AG08396 (cell line): ENCODE results near the gene MRPS5.

ENCODE experiments used
- DNase-seq: peaks from one replicate; pipeline ENCODE4 v3.0.0; 2012; ENCODE audit warnings: low spot score, mixed read lengths

The MRPS5 gene

DNA sequence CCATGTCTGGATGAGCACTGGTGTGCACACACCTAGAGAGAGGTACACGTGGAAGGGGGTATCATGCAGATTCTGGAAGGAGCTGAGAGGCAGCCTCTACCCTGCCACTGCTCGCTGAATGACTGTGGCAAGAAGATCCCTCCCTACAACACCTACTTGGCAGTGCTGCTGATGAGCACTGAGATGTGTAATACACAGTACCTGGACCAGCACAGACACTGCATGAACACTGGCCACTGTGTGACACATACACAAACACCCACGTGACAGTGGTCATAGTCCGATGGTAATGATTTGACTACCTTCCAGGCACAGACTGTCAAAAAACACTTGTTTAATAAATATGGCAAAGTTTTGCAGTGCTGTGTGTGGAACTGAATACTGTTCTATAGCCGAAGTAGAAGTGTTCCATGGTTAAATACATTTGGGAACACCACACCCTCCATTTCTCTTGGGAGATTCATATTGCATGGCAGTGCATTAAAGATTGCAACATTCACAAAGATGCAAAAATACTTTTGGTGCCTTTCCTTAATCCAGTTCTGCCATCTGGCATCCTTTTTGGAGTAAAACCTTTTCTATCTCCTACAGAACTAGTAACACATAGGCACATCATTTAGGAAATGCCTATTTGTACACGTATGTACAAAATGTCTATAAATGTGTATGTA is 29.6 kb downstream of the MRPS5 start:
- no peak for DNase-seq

DNA sequence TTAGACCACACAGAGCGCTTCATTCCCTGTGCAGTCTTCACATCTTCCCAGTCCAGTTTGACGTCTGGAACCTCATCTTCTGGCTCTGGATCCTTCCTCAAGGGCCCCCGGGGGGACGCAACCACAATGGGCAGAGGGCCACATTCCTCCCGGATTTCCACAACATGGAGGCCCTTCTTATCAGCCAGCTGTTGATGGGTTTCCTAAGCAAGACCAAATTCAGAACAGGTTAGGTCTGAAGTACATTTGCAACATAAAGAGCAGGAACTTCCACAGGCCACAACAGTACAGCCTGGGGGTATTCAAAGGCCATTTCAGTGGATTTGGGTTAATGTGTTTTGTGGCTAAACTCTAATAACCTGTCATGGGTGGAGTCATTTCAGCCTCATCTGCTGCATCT is 34.2 kb downstream of the MRPS5 start:
- no peak for DNase-seq

DNA sequence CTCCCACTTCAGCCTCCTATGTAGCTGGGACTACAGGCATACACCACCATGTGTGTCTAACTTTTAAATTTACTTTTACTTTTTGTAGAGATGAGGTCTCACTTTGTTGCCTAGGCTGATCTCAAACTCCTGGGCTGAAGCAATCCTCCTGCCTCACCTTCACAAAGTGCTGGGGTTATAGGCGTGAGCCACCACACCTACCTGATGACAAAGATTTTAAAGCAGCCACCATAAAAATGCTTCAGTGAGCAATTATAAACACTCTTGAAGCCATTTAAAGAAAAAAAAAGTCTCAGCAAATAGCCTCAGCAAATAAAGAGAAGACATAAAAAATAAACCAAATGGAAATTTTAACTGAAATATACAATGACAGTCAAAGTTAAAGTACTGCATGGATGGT is 35.6 kb downstream of the MRPS5 start:
- no peak for DNase-seq

DNA sequence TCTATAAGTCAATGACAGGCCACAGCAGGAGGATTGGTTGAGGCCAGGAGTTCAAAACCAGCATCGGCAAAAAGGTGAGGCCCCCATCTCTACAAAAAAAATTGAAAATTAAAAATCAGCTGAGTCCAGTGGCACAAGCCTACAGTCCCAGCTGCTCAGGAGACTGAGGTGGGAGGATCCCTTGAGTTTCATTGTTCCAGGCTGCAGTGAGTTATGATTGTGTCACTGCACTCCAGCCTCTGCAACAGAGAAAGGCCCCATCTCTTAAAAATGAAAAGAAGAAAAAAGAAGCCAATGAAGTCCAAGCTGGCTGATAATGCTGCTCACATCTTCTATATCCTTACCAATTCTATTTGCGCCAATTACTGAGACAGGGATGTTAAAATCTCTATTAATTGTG is 39.1 kb downstream of the MRPS5 start:
- DNase-seq = no peak

DNA sequence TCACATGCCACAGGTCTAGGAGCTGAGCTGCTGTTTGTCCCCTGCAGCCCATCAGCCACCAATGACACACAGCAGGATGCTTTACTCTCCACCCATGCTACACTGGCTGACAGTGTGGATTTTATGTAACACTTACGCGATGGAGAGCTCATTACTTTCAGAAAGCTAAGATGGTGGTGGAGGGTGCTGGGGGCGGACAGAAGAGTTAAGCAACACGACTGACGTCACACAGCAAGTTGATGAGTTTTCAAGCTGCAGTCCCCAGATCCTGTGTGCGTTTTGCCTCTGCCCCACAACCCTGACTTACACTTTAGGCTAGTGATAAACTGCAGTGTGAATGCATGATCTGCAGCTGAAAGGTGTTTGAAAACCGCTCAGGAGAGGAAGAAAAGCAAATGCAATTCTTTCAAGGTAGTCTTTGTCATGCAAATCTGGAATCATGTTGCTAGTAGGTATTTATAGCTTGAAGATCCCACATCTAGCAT is 42.4 kb downstream of the MRPS5 start:
- no peak for DNase-seq

DNA sequence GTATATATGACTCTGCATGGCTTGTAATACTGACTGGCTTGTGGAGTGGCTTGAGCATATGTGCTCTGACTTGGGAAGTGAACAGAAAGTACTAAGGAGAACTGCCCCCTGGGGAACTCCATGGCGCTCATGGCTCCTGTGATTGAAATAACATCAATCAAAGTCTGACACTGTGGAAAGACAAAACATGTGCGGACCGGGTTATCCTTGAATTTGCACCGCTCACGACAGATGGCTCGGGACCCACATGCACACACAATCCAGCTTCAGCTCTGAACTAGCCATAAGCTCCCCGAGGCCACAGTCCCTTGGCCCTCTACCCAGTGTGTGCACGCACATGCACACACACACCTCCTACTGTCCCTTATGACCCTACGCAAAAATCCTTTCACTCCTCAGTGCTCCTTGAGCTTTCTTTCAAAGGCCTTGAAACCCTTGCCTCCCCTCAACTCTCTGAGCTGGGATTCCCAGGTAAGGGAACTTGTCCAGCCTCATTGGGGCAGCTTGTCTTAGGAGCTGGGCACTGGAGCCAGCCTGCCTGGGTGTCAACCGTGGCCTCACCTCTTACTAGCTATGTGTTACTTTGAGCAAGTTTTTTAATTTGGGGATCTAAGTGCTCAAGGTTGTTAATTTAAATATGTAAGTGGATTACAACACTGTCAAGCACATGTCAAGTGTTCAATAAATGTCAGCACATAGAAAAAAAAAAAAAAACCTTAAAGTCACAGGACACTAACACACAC is 43.6 kb downstream of the MRPS5 start:
- no peak for DNase-seq

DNA sequence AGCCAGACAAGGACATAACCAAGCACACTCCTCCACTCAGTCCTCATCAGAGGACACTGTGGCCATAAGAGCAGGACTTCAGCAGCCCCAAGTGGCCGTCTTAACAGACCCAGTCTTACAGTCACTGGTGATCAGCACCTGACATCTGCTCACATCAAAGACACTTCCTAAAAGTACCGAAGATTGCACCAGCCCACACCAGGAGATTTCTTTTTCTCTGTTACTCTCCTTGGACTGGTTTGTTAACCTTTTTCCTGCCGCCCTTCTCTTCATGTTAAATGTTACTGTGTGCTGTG is 44.1 kb downstream of the MRPS5 start:
- DNase-seq = no peak

DNA sequence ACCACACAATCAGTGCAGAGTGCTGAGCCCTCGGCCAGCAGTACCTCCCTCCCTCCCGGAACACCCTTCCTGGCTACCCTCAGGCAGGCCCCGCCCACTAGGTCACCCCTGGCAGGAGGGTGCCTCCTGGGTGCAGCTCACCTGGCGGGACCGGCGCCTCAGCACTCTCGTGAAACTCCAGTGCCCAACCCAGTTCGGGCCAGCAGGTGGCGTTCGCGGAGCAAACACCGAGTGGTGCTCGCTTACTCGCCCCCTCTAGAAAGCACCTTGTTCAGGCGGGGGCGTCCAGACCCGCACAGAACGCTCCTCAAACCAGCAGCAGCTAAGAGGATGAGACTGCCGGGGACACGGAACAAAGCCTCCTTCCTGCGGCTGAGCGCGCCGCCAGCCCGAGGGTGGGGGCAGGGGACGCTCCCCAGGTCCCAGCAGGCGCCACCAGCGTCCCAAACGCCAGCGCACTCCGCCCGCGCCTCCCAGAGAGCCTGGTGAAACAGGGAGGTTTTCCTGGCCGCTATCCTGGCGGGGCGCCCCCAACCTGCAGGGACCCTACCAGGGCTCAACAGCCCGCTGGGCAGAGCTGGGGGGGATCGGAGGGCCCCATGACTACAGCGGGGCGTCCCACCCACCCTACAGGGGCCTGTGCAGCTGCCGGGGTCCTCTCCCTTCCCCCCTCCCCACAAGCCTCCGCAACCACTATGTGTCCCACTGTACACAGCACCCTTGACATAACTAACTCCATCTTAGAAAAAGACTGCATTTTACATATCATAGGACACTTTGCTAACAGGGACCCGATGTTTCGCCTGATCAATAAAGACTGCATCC is 44.7 kb downstream of the MRPS5 start:
- peak; percentile 78 for DNase-seq

DNA sequence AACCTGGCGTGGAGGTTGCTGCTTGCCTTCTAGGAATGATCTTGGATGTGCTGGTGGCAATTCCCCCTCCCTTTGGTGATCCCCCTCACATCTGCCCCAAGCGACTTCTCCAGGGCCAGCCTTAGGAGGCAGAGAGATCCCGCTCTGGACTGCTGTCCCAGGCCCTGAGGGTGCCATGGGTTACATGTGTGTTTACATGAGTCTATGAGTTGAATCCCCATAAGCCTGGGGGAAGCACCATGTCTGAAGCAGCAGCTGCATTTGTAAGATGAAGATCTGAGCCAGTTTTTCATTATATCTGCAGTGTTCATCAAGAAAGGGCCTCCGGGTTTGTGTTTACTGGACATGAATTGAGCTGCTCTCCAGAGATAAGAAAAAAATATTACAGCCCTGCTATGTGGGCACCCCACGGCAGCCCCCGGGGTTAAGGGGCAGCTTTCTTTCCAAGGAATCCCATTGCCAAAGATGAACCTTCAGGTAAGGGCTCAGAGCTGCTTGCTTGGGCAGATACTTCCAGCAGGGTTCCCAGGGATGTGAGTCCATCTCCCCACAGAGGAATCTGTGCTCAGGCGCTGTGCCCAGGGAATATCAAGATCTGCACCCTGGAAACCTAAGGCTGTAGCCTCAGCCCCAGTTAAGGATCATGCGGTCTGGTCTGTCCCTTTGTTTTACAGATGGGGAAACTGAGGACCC is 46.0 kb downstream of the MRPS5 start:
- DNase-seq = no peak

DNA sequence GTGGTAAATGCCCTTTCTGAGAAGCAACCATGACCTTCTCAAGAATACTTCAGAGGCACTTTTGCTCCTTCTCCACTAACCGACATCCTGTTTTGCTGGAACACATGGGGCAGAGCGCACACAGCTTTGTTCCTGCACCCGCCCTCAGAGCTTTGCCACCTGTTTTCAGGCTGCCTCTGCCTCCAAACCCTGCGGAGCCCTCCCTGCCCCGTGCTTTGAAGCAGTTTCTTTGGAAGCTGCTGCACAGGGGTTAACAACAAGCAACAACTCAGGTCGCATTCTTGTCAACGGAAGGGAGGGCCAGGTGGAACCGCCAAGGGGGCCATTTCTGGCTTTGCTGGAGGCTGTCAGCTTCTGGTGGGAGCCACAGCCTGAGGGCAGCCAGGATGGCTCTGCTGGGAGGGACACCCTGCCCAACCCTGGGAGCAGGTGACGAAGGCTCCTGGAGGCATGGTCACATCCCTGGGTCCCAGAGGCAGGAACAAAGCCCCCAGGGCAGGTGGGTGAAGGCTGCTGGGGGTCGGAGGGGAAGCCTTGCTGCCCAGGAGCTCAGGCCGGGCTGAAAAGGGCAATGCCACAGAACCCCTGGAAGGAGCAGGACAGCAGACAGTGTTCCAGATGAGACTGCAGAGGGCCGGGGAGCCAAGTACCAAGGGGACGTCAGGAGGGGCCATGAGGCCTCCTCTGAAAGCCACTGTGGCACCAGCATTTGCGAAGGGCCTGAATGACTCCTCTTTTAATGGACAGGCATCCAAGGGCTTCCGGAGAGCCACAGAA is 46.8 kb downstream of the MRPS5 start:
- no peak for DNase-seq

DNA sequence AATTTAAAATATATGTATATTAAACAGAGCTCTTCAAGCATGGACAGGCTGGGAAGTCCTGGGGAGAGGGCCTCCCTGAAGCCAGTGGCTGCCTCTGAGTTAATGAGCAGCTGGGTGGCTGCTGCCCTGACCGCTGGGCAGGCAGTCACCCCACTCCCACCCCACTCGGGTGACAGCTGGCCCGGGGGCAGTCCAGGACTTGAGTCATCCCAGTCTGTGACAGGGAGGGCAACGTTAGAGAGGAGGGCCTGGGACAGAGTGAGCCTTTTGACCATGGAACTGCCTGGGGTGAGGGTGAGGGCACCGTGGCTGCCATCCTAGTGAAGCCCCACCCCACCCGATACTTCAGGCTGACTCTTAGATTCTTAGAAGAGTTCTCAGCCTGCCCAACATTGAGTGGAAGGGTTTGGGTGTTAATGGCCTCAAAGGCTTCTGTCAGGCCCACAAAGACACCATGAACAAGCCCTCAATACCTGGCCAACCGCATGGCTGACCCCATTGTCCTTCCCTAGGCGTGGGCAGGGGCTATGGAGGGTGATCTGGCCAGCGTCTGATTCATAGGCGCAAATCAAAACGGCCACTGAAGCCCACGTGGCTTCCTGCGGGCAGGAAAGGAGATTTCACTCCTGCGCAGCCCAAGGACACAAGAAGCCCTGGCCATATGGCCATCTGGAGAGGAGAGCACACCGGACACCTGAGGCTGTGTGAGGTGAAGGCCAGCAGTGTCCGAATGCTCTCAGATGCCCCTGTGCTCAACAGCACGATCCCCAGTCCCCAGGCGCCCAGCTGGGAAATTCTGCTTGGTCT is 47.5 kb downstream of the MRPS5 start:
- DNase-seq = no peak

DNA sequence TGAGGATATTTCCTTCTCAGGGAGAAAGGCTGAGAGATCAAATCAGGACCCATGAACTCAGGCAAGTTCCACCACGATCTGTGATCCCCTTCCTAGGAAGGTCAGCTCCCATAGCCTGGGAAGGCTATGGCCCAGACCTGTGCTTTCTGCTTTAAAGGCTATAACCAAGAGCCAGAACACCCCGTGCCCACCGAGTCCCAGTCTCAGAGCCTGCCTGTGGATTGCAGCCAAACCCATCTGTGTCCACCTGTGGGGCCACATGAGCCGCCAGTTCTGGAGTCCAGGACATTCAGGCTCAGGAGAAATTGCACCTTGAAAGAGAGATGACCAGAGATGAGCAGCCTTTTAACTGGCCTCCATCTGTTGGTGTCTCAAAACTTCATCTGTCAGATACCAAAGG is 49.2 kb downstream of the MRPS5 start:
- DNase-seq = no peak

DNA sequence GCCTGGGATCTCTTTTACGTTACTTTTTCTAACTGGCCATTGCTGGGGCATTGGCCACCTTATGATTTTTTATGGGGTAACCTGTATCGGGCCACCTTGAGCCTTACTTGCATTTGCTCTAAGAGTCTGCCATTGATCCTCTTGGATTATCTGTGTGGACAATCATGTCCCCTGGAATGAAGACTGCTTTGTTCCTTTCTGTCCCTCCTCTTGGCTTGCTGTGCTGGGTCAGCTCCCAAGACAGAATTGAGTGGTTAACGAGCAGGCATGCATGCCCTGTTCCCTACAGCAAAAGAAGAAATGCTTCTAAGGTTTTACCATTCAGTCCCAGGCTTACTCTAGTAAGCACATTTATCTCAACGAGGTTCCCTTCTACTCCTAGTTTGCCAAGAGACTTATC is 49.8 kb downstream of the MRPS5 start:
- no peak for DNase-seq

DNA sequence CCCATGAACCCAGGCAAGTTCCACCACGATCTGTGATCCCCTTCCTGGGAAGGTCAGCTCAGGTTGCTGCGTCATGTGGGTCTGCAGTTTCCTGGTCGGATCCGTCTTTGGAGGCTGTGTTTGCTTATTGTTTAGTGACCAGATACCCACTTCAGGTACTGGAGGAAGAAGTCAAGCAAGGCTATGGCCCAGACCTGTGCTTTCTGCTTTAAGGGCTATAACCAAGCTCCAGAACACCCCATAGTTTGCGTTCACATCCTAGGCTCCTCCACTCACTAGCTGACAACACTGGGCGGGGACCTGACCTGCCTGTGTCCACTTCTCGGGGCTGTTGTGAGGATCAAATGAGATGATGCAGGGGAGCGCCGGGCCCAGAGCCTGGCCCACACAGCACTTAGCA is 52.1 kb downstream of the MRPS5 start:
- no peak for DNase-seq

DNA sequence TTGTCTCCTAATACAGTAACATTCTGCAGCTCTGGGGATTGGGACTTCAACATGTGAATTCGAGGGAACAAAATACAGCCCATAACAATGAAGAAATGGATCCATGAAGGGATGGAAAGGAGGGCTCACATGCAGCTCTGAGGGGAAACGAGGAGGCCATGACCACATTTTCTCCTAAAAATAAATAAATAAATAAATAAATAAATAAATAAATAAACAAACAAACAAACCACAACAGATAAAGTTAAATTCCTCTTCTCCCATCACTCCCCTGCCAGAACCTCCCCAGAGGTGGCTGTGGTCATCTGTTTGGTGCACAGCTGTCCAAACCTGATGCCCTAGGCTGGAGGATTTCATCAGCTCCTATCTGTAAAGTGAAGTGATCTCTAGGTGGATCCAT is 53.4 kb downstream of the MRPS5 start:
- no peak for DNase-seq

DNA sequence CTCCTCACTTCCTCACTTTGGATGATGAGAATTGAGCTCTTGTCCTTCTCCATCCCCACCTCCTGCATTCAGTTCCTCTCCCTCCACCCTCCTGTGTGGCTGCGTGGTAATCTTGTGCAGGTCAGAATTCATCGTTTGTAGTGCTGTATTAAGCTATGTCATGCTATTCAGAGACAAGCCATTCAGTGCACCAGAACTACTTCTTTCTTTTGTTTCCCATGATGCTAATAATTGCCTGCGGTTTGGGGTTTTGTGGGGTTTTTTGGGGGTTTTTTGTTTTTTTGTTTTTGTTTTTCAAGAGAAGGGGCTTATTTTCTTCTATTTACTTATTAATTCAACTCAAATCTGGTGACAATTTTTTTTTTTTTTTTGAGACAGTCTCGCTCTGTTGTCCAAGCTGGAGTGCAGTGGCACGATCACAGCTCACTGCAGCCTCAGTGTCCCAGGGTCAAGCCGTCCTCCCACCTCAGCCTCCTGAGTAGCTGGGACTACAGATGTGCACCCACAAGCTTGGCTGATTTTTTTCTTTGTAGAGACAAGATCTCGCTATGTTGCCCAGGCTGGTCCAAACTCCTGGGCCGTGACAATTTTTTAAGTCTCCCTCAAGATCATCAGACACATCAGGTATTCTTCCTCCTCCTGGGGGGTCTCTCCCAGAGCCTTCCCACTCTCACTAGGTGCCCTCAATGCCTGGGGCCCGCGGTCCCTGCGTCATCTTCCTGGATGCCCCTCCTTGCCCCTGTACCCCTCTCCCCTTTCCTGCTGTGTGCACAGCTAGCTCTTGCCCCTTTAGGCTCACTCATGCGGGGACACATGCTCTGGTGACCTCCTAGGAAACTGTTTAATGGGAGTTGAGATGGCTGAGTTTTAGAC is 58.3 kb downstream of the MRPS5 start:
- no peak for DNase-seq

DNA sequence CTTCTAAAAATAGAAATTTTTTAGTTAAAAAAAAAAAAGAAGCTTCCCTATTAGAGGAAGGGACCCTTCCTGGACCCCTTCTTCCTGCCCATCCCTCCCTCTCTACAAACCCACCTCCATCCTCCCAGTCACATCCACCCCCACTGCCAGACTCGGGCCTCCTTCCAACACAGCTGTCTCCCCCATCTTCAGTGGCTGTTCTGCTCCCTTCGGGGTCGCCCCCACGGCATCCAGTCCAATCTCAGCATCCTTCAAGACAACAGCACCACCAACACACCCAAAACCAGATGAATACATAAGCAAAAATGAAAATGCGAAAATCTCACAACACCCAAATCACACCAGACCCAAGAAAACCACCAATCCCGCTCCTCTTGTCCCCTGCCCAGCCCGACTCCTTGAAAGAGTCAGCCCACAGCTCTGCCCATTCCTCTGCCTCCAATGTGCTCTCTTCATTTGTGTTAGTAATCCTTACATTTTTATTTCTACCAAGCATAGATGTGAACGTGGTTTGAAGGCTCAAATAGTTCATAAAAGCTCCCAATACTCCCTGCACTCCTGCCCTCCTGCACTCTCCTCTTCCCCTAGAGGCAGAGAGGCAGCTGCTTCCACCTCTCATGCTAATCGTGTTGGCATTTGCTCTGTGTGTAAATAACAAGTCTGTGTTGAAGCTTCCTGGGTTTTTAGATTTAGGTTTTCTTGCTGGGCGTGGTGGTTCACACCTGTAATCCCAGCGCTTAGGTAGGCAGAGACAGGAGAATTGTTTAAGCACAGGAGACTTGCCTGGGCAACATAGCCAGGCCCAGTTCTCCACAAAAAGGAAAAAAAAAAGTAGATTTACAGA is 59.1 kb downstream of the MRPS5 start:
- no peak for DNase-seq

DNA sequence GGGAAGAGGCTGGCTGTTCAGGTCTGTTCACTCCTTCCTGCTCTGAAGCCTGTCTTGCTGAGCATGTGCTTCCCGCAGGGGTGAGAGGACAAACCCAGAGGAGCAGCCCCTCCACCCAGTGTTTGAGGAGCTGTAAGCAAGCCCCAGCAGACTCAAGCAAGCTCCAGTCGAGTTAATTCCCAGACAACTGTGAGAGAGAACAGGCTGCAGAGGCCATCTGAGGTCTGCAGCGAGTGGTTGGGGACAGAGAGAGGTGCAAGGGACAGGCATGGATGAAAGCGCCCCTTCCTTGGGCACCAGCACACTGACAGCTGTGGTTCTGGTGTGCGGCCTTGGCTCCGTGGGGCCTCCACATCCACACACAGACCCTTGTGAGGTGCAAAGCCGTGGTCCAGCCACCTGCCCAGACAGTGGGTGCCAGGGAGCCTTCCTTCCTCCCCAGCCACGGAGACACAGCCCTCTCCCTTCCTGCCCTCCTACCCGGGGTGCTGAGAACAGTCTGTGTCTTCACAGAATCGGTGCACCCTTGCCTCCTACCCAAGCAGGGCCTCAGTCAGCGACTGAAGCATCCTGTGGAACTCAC is 59.9 kb downstream of the MRPS5 start:
- DNase-seq = no peak

DNA sequence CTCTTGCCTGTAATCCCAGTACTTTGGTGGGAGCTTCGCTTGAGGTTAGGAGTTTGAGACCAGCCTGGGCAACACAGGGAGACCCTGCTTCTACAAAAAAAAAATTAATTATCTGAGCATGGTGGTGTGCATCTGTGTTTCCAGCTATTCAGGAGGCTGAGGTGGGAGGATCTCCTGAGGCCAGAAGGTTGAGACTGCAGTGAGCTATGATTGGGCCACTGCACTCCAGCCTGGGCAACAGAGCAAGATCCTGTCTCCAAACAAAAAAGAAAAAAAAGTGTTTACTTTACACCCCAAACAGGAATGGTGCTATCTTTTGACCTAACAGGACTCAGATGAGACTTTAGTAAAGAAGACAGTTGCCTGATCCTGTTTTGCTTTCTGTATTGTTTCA is 60.5 kb downstream of the MRPS5 start:
- no peak for DNase-seq
